ENCODE measurements around the gene TVP23A. TPM values are rescaled to one million over a fixed set of nuclear protein-coding genes. Genes with fewer than 3 reads are reported as not detected.

The TVP23A gene
- total and polyA plus RNA-seq, 10 of the 15 experiments (the other 5 are each of a cell fraction or from before 2014, with no cell fraction given), result 1.1 to 6.4 (median 2.2) TPM

- no peak for TF ChIP-seq RUNX3 (IDR thresholded peaks at IDR 0.05; ENCODE audit: low read length)
- Histone ChIP-seq H3K79me2 (ENCODE audit: control insufficient read depth, insufficient read depth, low read length) (no peaks in the 10 kb centered on the region), H3K4me1 (ENCODE audit: control insufficient read depth, insufficient read depth, low read length) (peaks cover 13% of the 10 kb centered on the region), H3K4me3 (no peak overlapping the region), H3K27ac (ENCODE audit: control insufficient read depth, insufficient read depth) (no peak overlapping the region), H3K36me3 (ENCODE audit: control insufficient read depth in 2 of 2, insufficient read depth in 2 of 2, low read length in 1 of 2) (peaks cover 15 to 16% of the 10 kb centered on the region in 2 experiments; a peak in 3 of 4 replicates), H3K9me3 (replicated peaks; ENCODE audit: control insufficient read depth, insufficient read depth, low read length) (no peaks in the 10 kb centered on the region; the same call in 2 of the 3 replicates), H3K27me3 (replicated peaks in 1 of 2; ENCODE audit: control insufficient read depth in 2 of 2, insufficient read depth in 2 of 2, low read length in 1 of 2) (no peaks in the 10 kb centered on the region), H4K20me1 (ENCODE audit: control insufficient read depth, insufficient read depth) (no peaks in the 10 kb centered on the region), H3K4me2 (ENCODE audit: control insufficient read depth, insufficient read depth) (no peak overlapping the region), H3K9ac (ENCODE audit: control insufficient read depth, insufficient read depth, low read length) (no peak overlapping the region), H2AFZ (ENCODE audit: control insufficient read depth, low read depth, low read length) (no peak overlapping the region)
- in situ Hi-C loops (cut with MboI), result no loop called here
- WGBS (ENCODE audit: insufficient coverage, insufficient replicate concordance, low lambda C conversion rate, missing lambda C conversion rate), result 83% methylated on average over 7 of the region's 7 CpGs
- ChIA-PET RAD21 (ENCODE audit: unreplicated experiment) (no interaction called here), POLR2A (no interaction called here), SMC1A (ENCODE audit: uncharacterized antibody, unreplicated experiment) (no interaction called here), CTCF (no interaction called here)
- intact Hi-C loops (cut with micrococcal nuclease; ENCODE audit: unreplicated experiment), result no loop called here
- no peak for ATAC-seq
- FAIRE-seq, result no peak
- DNase-seq (ENCODE audit: low read depth, low spot score), result no peak
- BruUV-seq (replicated peaks), result no TSS peak
Observed at GRCh38 chr16:10767127-10767526, 51.5 kb downstream of the TVP23A start.

GRCh38 chr16:10765772-10766171 lies 52.8 kb downstream of the TVP23A start:
- Histone ChIP-seq H3K9me3 (replicated peaks; ENCODE audit: control insufficient read depth, insufficient read depth, low read length) (no peaks in the 10 kb centered on the region; the same call in 2 of the 3 replicates), H2AFZ (ENCODE audit: control insufficient read depth, low read depth, low read length) (no peak overlapping the region), H3K4me3 (no peak overlapping the region), H3K27me3 (replicated peaks in 1 of 2; ENCODE audit: control insufficient read depth in 2 of 2, insufficient read depth in 2 of 2, low read length in 1 of 2) (no peaks in the 10 kb centered on the region), H4K20me1 (ENCODE audit: control insufficient read depth, insufficient read depth) (no peaks in the 10 kb centered on the region), H3K27ac (ENCODE audit: control insufficient read depth, insufficient read depth) (no peak overlapping the region), H3K79me2 (ENCODE audit: control insufficient read depth, insufficient read depth, low read length) (no peaks in the 10 kb centered on the region), H3K4me2 (ENCODE audit: control insufficient read depth, insufficient read depth) (no peak overlapping the region), H3K4me1 (ENCODE audit: control insufficient read depth, insufficient read depth, low read length) (peaks cover 13% of the 10 kb centered on the region), H3K36me3 (ENCODE audit: control insufficient read depth in 2 of 2, insufficient read depth in 2 of 2, low read length in 1 of 2) (peaks cover 25% of the 10 kb centered on the region in 2 experiments), H3K9ac (ENCODE audit: control insufficient read depth, insufficient read depth, low read length) (no peak overlapping the region)
- no peak for FAIRE-seq
- ChIA-PET CTCF (interaction anchor here (0.6 to 1.1 kb wide), 4 partner anchors 9 to 112 kb away, joined by 3 read pairs; no protein-coding TSS in a partner anchor), RAD21 (ENCODE audit: unreplicated experiment) (interaction anchor here (0.6 to 1.5 kb wide), 12 partner anchors 9 to 124 kb away, joined by 3 to 8 read pairs (median 5); partner anchors contain the start of gene NUBP1), SMC1A (ENCODE audit: uncharacterized antibody, unreplicated experiment) (interaction anchor here (0.9 to 2.1 kb wide), 10 partner anchors 9 to 171 kb away, joined by 3 to 12 read pairs (median 4); partner anchors contain the start of gene NUBP1), POLR2A (interaction anchor here (0.6 to 1.8 kb wide), 6 partner anchors 9 to 143 kb away, joined by 3 to 7 read pairs (median 4); no protein-coding TSS in a partner anchor)
- 48% methylated on average over 4 of the region's 4 CpGs for WGBS (ENCODE audit: insufficient coverage, insufficient replicate concordance, low lambda C conversion rate, missing lambda C conversion rate)
- ATAC-seq, result peak; percentile 91
- in situ Hi-C loops (cut with MboI), result no loop called here
- intact Hi-C loops (cut with micrococcal nuclease; ENCODE audit: unreplicated experiment), result no loop called here
- BruUV-seq (replicated peaks), result no TSS peak
- peak; percentile 33 for DNase-seq (ENCODE audit: low read depth, low spot score)
- TF ChIP-seq PKNOX1 (IDR thresholded peaks at IDR 0.05) (peak; percentile 83), IKZF2 (IDR thresholded peaks at IDR 0.05) (peak; percentile 38 to 40; a peak in 2 of 4 replicates), EP300 (IDR thresholded peaks at IDR 0.05; ENCODE audit: borderline replicate concordance in 1 of 2, control insufficient read depth in 1 of 2, low read depth in 2 of 2, low read length in 2 of 2) (peak; percentile 8 to 54; a peak in 1 of 4 replicates), NBN (IDR thresholded peaks at IDR 0.05) (0 out of 2 replicates have a peak, but pooled peaks have one; percentile 28), PBX3 (IDR thresholded peaks at IDR 0.05; ENCODE audit: insufficient replicate concordance, low read depth, low read length) (peak; percentile 30), NR2F1 (conservative IDR thresholded peaks at IDR 0.05) (peak; percentile 65), ZBTB40 (IDR thresholded peaks at IDR 0.05; ENCODE audit: borderline replicate concordance) (no peak), POLR2A (IDR thresholded peaks at IDR 0.05; ENCODE audit: low read depth, low read length) (peak; percentile 46; the same call in 1 of the 2 replicates)
